Cerebellar cortex (tissue), 1 donor: Measurements from ENCODE around the gene CD164.
"Not testable (repeated sequence)": the region's sequence is repeated elsewhere in the genome, so short reads cannot be mapped to it uniquely, and the experiment has no call there.

Experiments
- DNase-seq: peaks from one replicate; pipeline ENCODE4 v3.0.0-alpha.2; 2015; ENCODE audit warnings: low spot score

CD164 gene

DNA sequence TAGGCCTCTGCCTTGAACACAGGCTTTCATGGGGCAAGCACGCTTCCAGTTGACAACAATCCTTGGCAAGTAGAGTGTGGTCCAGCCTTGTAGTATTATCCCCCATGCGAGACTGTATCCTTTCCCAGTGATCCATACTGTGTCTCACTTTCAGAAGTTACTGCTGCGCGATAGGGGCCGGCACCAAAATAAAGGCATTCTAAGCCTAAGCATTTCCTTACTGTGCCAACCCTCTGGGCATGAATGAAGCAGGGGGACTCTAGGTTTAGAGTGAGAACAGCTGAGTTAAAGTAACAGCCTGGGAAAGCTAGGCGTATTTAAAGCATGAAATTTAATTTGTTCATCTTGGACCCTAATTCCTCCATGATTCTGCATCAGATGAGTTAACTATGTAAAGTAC lies 39.4 kb downstream of the CD164 start:
- DNase-seq, result no peak

- no peak for DNase-seq
These were observed 39.8 kb downstream of the CD164 start for GRCh38 chr6:109342506-109342905.

DNA sequence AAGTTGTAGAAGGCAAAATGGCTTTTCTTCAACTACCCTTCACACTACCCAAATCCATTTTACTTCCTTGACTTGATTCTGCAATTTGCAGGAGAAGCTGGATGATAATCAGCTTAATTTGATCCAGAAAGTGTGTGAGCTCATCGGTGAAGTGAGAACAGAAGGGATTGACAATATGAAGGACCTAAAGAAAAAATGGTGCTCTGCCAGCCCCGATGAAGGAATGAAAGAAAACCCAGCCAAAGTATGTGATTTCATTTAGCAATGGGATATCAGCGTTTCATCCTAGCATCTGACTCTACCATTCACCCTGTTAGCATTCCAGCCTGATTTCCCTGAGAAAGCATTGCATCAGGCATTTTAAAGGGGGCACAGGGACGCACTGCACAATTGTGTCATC lies 41.5 kb downstream of the CD164 start:
- no peak for DNase-seq

GRCh38 chr6:109339906-109340678 lies 42.2 kb downstream of the CD164 start:
- no peak for DNase-seq

DNA sequence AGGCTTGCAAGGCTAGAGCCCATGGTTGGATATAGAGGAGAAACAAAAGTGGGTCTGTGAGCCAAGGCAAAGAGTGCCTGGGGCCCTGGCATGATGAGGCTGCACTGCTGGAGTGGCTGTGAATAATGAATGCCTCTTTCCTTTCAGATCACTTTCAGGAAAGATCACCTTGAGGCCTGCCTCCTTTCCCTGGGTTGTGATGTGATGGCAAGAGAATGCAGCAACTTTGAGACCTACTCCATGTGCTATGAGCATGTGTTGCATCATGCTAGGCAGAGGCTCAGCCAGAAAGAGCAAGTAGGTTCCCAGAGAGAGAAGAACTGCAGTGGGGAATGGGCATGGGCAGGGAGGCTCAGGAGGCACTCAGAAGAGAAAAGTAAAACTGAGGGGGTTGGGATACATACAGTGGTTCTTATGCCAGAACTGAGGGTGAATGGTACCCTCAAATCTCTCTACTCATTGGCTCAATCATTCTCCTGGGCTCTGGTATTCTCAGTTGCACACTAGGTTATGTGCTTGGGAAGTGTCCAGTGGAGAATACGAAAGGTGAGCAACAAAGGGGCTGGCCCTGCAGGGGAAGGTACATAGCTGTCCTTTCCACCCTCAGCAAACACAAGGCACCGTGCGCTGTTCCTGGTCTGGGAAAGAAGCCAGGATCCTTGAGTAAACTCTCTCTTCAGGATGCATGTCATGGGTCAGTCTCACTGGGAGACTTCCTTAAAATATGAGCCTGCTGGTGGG lies 45.9 kb downstream of the CD164 start:
- DNase-seq, result no peak

DNA sequence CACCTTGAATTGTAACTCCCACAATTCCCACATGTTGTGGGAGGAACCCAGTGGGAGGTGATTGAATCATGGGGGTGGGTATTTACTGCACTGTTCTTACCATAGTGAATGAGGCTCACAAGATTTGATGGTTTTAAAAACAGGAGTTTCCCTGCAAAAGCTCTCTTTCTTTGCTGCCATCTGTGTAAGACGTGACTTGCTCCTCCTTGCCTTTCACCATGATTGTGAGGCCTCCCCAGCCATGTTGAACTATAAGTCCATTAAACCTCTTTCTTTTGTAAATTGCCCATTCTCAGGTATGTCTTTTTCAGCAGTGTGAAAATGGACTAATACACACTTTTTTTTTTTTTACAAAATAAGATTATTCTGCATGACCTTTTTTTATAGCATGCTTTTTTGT lies 48.4 kb downstream of the CD164 start:
- not testable (repeated sequence) for DNase-seq

- DNase-seq, result no peak
These were observed 49.5 kb downstream of the CD164 start for GRCh38 chr6:109332748-109333147.

- no peak for DNase-seq
These were observed 51.2 kb downstream of the CD164 start for GRCh38 chr6:109331081-109331480.

GRCh38 chr6:109330263-109330662 lies 52.0 kb downstream of the CD164 start:
- no peak for DNase-seq

DNA sequence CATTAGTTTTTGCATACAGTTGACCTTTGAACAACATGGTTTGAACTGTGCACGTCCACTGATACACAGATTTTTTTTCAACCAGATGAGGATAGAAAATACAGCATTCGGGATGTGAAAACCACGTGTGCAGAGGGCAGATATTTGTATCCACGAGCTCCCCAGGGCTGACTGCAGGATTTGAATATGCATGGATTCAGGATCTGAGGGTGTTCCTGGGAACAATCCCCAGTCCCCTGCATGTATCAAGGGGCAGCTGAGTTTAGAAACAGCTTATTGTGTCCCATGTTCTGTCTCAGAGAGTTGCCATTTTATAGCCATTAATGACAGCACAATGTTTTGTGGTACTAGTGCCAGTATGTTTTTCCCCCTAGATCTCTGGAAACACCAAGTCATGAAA lies 53.6 kb downstream of the CD164 start:
- DNase-seq, result no peak

GRCh38 chr6:109327959-109328358 lies 54.3 kb downstream of the CD164 start:
- no peak for DNase-seq

GRCh38 chr6:109327491-109327890 lies 54.8 kb downstream of the CD164 start:
- no peak for DNase-seq

DNA sequence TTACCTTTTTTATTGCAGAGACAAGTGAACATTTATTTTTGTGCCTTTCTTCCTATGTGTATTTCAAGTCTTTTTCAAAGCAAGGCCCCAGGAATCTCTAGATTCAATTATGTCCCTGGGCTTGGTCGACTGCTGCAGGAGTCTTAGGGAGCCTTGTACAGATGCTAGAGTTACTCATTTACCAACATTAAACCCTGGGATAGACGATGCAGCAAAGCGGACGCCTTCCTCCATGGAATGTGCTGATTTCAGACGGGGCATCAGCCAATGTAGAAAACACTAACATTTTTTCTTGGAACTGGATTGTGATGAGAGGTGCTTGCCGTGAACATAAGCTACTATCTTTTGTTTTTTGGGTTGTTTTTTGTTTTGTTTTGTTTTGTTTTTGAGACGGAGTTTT lies 55.9 kb downstream of the CD164 start:
- DNase-seq, result no peak

DNA sequence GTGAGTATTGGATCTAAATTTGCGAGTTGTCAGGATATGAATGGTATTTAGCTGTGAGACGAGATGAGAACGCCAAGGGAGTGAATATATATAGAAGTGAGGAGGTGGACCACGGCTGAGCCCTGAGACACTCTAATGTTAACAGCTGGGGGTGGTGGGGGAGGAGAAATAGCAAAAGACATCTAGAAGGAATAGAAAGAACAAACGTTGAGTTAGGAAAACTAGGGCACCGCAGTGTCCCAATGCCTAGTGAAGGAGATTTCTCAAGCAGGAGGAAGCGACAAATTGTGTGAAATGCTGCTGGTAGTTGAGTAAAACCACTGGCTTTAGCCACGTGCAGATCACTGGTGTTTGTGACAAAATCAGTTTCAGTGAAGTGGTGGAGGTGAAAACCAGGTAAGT lies 56.9 kb downstream of the CD164 start:
- DNase-seq, result no peak

GRCh38 chr6:109323241-109323640 lies 59.0 kb downstream of the CD164 start:
- no peak for DNase-seq

- no peak for DNase-seq
These were observed 59.4 kb downstream of the CD164 start for GRCh38 chr6:109322825-109323224.

DNA sequence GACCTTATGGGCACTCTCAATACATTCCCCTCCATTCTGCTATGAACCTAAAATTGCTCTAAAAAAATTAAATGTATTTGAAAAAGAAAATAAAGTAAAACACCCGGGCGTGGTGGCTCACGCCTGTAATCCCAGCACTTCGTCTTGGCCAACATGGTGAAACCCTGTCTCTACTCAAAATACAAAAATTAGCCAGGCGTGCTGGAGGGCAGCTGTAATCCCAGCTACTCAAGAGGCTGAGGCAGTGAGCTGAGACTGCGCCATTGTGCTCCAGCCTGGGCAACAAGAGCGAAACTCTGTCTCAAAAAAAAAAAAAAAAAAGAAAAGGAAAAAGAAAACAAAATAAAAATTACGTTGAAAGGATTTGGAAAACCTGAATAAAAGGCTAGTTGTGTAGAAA lies 60.5 kb downstream of the CD164 start:
- DNase-seq, result no peak

DNA sequence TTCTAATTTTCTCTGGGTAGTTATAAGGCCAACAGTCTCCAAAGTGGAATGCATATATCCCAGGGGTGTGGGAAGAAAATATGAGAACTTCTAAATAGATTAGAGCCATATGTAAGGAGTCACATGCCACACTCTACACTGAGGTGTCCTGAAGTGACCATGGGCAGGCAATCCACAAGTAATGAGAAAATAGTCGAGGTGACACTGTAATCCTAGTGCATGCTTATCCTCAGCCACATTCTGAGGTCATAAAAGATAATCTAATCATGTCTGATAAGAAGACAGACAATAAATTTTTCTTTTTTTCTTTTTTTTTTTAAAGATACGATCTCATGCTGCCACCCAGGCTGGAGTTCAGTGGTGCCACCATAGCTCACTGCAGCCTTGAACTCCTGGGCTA lies 62.2 kb downstream of the CD164 start:
- no peak for DNase-seq

DNA sequence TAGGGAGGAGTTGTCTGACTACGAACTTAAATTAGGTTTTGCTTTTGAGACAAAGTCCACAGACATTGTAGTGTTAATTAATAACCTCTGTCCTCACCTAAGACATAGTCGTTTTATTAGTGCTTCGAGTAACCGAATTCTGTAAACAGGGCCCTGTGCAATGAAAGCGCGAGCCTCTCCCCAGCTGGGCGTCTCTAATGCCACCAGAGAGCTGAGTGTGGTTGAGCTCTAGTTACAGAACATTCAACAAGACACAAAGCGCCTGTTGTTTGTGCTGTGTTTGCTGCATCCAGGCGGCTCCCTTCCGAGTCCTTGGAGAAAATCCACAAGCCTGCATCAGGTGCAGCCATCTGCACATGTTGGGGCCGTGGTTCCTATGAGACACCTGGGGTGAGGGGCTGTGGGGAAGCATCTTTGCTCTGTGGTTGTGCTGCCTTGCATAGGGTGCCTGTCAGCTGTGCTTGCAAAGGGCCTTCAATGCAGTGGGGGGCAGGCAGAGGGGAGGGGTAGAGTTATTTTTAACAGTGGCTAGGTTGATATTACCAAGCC lies 63.9 kb downstream of the CD164 start:
- DNase-seq, result peak; percentile 15

- DNase-seq, result no peak
These were observed 65.4 kb downstream of the CD164 start for GRCh38 chr6:109316909-109317308.
